Suppressor macrophage treated with lipopolysaccharide for 1 hour (primary cell): ENCODE data around the gene CFAP47.

ENCODE experiments used
- DNase-seq, 3 donors: peaks; one replicate each; pipeline ENCODE4 v3.0.0-alpha.2; 2020 to 2022

Gene CFAP47

GRCh38 chrX:36266155-36266554, 346.6 kb downstream of the CFAP47 start:
- DNase-seq: no peak

GRCh38 chrX:36310136-36310535, 390.6 kb downstream of the CFAP47 start:
- no peak for DNase-seq

GRCh38 chrX:36314303-36314702, 394.8 kb downstream of the CFAP47 start:
- no peak for DNase-seq

- DNase-seq: no peak
Measured at GRCh38 chrX:36334572-36334971, 415.0 kb downstream of the CFAP47 start.

- no peak for DNase-seq
Measured at GRCh38 chrX:36336751-36337150, 417.2 kb downstream of the CFAP47 start.

GRCh38 chrX:36344301-36344700, 424.8 kb downstream of the CFAP47 start:
- DNase-seq: no peak

GRCh38 chrX:36348509-36348908, 429.0 kb downstream of the CFAP47 start:
- no peak for DNase-seq

GRCh38 chrX:36357855-36358254, 438.3 kb downstream of the CFAP47 start:
- no peak for DNase-seq

- DNase-seq: no peak
Measured at GRCh38 chrX:36364262-36364661, 444.7 kb downstream of the CFAP47 start.

- DNase-seq: no peak
Measured at GRCh38 chrX:36383495-36383894, 464.0 kb downstream of the CFAP47 start.

- no peak for DNase-seq
Measured at GRCh38 chrX:36388901-36389300, 469.4 kb downstream of the CFAP47 start.

- DNase-seq: no peak
Measured at GRCh38 chrX:36401774-36402173, 482.2 kb downstream of the CFAP47 start.

- DNase-seq: no peak
Measured at GRCh38 chrX:36407836-36408235, 488.3 kb downstream of the CFAP47 start.

- no peak for DNase-seq
Measured at GRCh38 chrX:36414056-36414455, 494.5 kb downstream of the CFAP47 start.

- no peak for DNase-seq
Measured at GRCh38 chrX:36422368-36422767, 502.8 kb downstream of the CFAP47 start.

- no peak for DNase-seq
Measured at GRCh38 chrX:36431819-36432218, 512.3 kb downstream of the CFAP47 start.

- no peak for DNase-seq
Measured at GRCh38 chrX:36434522-36434921, 515.0 kb downstream of the CFAP47 start.
